HG02840 (cell line): Measurements from ENCODE around the gene CD96.

Experiments
- ATAC-seq: cut with Tn5 transposase; IDR thresholded peaks from one replicate; pipeline ENCODE4 v1.9.1; 2021; ENCODE audit warnings: mild to moderate bottlenecking, moderate library complexity, moderate number of reproducible peaks; ENCODE audit not compliant: unreplicated experiment, low FRiP score

CD96 gene

DNA sequence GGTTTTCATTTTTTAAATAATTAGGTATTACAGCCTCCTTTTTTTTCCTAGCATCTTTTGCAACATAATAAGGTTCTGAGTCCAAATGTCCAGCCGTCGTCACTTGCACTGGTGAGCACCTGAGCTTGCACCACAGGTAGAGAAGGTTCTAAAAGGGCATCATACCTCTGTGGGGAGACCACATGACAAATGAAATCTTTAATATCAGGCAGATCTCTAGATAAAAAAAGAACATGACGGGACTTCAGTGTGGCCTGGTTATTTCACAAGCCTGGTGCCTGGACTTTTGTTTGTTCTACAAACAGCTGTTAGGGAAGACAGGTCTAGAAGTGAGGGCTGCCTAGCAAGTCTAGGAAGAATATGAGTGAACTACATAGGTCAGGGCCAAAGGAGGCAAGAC is 49.6 kb downstream of the CD96 start:
- ATAC-seq, result no peak

GRCh38 chr3:111592143-111592542 is 50.1 kb downstream of the CD96 start:
- ATAC-seq, result no peak

GRCh38 chr3:111592936-111593335 is 50.9 kb downstream of the CD96 start:
- ATAC-seq, result no peak

GRCh38 chr3:111593666-111594065 is 51.7 kb downstream of the CD96 start:
- ATAC-seq, result no peak

GRCh38 chr3:111594205-111594604 is 52.2 kb downstream of the CD96 start:
- peak; percentile 68 for ATAC-seq

GRCh38 chr3:111594781-111595180 is 52.8 kb downstream of the CD96 start:
- peak; percentile 7 for ATAC-seq

DNA sequence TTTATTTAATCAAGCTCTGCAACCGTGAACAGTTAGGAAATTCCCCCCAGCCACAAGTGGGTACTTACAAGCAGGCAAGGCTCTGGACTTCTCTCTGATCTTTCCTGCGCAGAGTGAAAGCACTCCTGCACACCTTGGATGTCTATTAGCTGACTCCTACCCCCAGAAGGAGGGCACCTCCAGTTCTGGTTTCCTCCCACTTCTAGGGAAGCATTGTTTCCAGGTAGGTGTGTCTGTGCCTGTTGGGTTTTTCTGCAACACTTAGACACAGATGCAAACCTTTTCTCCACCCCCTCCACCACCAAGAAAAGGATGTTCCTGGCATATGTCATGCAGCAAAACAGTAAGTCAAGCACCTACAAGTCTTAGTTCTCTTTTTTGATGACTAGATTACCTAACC is 53.2 kb downstream of the CD96 start, which contains the start of gene ZBED2:
ZBED2 (minus strand) TSS at position 115 of the 400 bp plus-strand sequence. CDS start 1,145 bp downstream, outside the sequence.
- peak; percentile 47 for ATAC-seq

GRCh38 chr3:111596328-111596727 is 54.3 kb downstream of the CD96 start:
- ATAC-seq, result no peak

DNA sequence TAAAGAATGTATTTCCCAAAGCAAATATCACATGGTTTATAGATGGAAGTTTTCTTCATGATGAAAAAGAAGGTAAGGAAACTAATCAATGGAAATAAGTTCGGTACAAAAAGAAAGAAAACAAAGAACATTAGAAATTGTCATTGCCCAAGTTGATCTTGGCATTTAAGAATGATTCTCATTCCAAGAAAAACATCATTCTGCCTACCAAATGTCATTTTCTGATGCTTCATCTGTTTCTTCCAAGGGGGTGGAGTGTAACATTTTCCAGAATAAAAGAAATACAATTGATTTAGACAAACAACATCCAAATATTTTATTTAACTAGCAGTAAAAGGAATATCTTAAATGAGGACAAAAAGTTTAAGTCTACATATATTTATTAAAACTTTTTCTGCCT is 56.1 kb downstream of the CD96 start:
- ATAC-seq, result no peak

GRCh38 chr3:111598552-111598951 is 56.6 kb downstream of the CD96 start:
- ATAC-seq, result no peak

DNA sequence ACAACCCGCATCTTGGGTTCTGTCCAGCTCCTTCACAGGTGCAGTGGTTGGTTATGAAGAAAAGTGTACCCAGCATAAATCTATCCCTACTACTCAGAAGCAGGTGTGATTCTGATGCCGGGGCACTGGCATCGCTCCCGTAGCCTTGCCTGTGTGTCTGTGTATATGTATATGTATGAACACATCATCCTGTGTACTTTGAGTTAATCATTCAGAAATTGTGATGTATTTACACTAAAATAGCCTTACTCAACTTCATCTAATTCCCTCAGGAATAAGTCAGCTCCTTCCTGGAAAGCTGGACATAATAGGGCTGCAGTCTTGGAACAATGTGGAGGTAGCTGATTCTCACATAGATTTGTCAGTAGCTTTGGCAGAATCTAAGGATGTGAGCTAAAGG is 59.8 kb downstream of the CD96 start:
- ATAC-seq, result no peak

- ATAC-seq, result no peak
Measured at GRCh38 chr3:111603679-111604078, 61.7 kb downstream of the CD96 start.

DNA sequence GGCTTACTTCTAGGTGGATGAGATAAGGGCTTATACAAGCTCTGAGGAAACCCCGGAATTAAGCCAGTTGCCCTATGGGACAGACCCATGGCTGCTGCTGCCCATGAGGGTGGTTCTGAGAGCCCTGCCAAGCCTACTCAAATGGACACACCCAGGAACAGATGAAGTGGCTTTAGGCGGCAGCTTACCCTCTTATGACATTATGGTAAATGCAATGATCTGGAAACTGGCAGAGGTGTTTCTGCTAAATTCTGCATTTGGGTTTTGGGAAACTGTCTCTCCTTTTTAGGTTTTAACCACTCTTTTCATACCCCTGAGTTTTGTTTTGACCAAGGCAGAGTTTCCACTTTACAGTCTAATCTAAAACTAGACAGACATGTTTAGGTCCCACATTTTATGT is 62.1 kb downstream of the CD96 start:
- ATAC-seq, result no peak

DNA sequence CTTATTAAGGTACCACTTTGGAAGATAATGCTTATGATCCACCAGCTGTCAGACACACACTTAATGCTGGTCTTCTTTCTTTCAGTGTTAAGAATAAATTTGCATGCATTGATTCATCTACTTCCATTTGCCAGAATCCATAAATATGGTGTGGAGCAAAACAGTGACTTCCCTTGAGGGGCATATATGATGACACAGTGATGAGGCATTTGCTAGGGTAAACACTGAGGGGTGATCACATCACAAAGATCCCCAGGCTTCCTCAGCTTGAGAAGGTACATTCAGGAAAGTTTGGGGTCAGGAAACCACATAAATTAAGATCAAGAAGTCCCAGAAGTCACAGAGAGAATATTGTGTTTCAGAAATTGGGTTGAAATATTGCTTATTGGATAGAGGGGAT is 63.0 kb downstream of the CD96 start:
- no peak for ATAC-seq

DNA sequence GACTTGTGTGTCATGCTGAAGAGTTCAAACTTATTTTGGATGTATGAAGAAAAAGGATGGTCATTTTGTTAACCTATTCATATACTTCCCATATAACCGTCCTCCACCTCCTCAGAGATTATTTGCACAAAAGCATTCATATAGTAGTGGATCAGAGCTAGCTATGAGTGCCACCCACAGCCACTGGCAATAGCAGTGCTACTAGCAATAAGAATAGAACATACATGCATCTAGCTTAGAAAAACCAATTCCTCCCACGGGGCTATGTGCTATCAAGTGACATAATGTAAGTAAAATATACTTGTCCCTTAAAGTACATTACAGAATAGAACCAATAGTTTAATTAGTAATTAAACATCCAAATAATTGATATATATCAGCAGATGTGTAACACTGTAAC is 63.5 kb downstream of the CD96 start:
- no peak for ATAC-seq

DNA sequence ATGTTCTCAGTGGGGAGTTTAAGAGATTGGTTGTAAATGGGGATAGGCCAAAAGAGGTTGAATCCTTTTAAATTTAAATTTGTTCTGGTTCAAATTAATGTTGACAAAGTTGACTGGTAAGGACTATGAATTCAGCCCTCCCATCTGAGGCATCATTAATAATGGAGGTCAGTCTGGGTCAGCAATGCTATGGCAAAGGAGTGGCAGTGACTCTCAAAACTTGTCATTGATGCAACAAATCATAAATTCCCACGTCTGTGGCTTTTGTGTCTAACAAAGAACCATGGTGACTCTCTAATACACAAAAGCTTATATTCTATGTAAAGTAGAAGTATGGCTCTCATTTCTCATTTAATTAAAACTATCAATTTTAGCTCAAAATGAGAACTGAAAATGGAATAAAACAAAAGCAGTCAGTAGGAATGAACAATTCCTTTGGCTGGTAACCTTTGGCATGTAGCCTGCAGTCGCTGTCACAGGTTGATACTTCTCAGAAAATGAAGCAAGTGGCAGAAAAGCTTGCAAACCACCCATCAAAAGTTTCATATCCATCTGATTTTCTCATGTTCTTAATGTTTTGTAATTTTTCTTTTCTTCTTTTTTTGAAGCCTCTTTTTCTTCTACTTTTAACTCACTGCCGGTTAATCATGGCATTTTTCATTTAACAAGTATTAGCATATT is 65.4 kb downstream of the CD96 start:
- ATAC-seq, result no peak

DNA sequence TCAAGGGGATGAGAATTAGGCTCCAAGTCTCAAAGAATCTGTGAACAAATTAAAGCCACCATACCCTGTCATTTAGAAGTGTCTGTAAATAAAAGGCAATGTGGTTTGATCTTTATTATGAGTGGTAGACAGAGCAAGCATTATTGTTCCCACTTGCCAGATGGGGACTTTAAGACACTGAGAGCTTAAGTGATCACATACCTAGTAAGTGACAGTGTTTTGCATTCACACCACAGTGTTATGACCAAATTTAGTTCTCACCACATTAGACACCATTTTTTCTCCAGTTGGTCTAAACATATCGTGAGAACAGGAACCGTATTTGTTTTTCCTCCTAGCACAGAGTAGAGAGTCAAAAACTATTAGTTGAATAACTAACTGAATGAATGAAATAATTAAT is 66.4 kb downstream of the CD96 start:
- ATAC-seq, result peak; percentile 36

- no peak for ATAC-seq
Measured at GRCh38 chr3:111609700-111610099, 67.7 kb downstream of the CD96 start.

DNA sequence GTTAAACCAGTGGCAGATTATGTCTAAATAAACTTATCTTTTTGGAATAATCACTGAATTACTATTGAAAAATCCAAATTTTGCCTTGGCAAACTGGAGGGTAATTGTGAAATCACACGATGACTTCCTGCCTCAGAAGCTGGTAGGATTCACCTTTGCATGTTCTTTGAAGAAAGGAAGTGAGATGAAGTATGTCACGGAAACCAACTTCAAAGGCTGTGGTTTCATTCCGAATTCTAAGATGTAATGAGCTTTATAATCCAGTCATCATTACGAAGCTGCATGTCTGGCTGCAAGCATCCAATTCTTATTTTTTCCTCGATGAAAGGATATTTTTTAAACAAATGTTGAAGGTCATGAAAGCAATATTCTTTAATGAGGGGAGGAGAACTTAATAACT is 68.2 kb downstream of the CD96 start:
- ATAC-seq, result peak; percentile 82

GRCh38 chr3:111610612-111611054 is 68.6 kb downstream of the CD96 start:
- ATAC-seq, result no peak

- ATAC-seq, result no peak
Measured at GRCh38 chr3:111613294-111613693, 71.3 kb downstream of the CD96 start.

GRCh38 chr3:111615880-111616279 is 73.9 kb downstream of the CD96 start:
- no peak for ATAC-seq
